Measurements from ENCODE around the gene USP6.
"Not testable (repeated sequence)": the region's sequence is repeated elsewhere in the genome, so short reads cannot be mapped to it uniquely, and the experiment has no call there.

Gene USP6

GRCh38 chr17:5200360-5200759, 84.5 kb downstream of the USP6 start:
- DNase-seq: no peak

- DNase-seq: no peak
Measured at GRCh38 chr17:5201011-5201410, 85.2 kb downstream of the USP6 start.

GRCh38 chr17:5203178-5203907, 87.5 kb downstream of the USP6 start:
- DNase-seq: no peak

GRCh38 chr17:5203908-5204294, 88.1 kb downstream of the USP6 start:
- DNase-seq: no peak

- DNase-seq: no peak
Measured at GRCh38 chr17:5209396-5209795, 93.6 kb downstream of the USP6 start.

GRCh38 chr17:5210091-5210490, 94.3 kb downstream of the USP6 start:
- DNase-seq: no peak

- no peak for DNase-seq
Measured at GRCh38 chr17:5210614-5211252, 94.9 kb downstream of the USP6 start.

GRCh38 chr17:5211458-5211857, 95.6 kb downstream of the USP6 start:
- no peak for DNase-seq

GRCh38 chr17:5217562-5217961, 101.7 kb downstream of the USP6 start:
- not testable (repeated sequence) for DNase-seq

- no peak for DNase-seq
Measured at GRCh38 chr17:5219536-5219935, 103.7 kb downstream of the USP6 start.

- no peak for DNase-seq
Measured at GRCh38 chr17:5220074-5220473, 104.2 kb downstream of the USP6 start.

- DNase-seq: not testable (repeated sequence)
Measured at GRCh38 chr17:5221912-5222311, 106.1 kb downstream of the USP6 start.
